ENCODE results near the gene PHF21A.

DNA sequence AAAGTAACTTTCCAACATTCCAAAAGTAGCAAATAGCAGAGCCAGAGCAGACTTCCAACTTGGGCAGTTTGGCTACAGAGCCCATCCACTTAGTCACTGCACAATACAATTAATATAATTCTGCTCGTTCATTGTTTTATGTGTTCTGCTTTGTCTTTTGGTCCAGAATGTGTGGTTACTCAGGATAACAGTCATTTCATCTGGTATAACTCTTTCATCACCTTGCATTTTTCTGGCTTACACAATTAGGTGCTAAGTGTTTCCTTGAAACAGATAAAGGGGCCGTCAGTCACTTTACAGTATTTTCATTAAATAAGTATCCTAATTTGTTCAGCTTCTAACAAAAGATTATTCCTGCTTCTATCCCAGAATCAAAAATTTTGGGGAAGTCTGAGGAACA lies 111.6 kb downstream of the PHF21A start:
- TF ChIP-seq YY1 (IDR thresholded peaks at IDR 0.05; ENCODE audit: insufficient read depth, insufficient read length) (no peak), ZNF274 (IDR thresholded peaks at IDR 0.05; ENCODE audit: low read depth, low read length) (no peak), SUZ12 (IDR thresholded peaks at IDR 0.05; ENCODE audit: extremely low read depth, insufficient read depth, insufficient read length) (no peak)
